Activated naive CD4-positive, alpha-beta T cell treated with anti-CD3 and anti-CD28 coated beads for 36 hours (primary cell): ENCODE measurements around the gene GLIS2. TPM values are rescaled to one million over a fixed set of nuclear protein-coding genes. Genes with fewer than 3 reads are reported as not detected.
A peak's percentile ranks its signal among the peaks of the same experiment; 100 is the strongest.
"Not testable (repeated sequence)": the region's sequence is repeated elsewhere in the genome, so short reads cannot be mapped to it uniquely, and the experiment has no call there.

Experiments
- CTCF ChIA-PET: fragments of 350-600 bp; sonication (Branson Sonifier 250); formaldehyde crosslinking; loops from one replicate; lab custom pipeline; 2021; ENCODE audit warnings: antibody characterized with exemption; lab: Charles Lee
- DNase-seq: peaks from one replicate; pipeline ENCODE4 v3.0.0-alpha.2; 2020
- H3K27ac Mint-ChIP-seq: one replicate; pipeline ENCODE4 v1.8.0; 2021; ENCODE audit warnings: mild to moderate bottlenecking, mixed read lengths
- H3K27me3 Mint-ChIP-seq: one replicate; pipeline ENCODE4 v1.8.0; 2021; ENCODE audit warnings: low read depth, mixed read lengths
- H3K36me3 Mint-ChIP-seq: one replicate; pipeline ENCODE4 v1.8.0; 2021; ENCODE audit warnings: low read depth, mixed read lengths
- H3K4me1 Mint-ChIP-seq: one replicate; pipeline ENCODE4 v1.8.0; 2021; ENCODE audit warnings: low read depth, mixed read lengths
- H3K4me3 Mint-ChIP-seq: one replicate; pipeline ENCODE4 v1.8.0; 2021; ENCODE audit warnings: mild to moderate bottlenecking, moderate library complexity, mixed read lengths
- H3K9me3 Mint-ChIP-seq: one replicate; pipeline ENCODE4 v1.8.0; 2021; ENCODE audit warnings: mixed read lengths
- intact Hi-C: fragments of 100-400 bp; cut with micrococcal nuclease; formaldehyde crosslinking; loops from one replicate; pipeline ENCODE4 v1.15.1; 2023
- total RNA-seq, 2 experiments: library from RNA; stranded (reverse); gene quantifications; one replicate each; pipeline ENCODE4 v1.2.3, GENCODE V29; 2021

The GLIS2 gene
- total RNA-seq, 2 experiments from 2014 or later: 0.12 to 0.24 TPM

DNA sequence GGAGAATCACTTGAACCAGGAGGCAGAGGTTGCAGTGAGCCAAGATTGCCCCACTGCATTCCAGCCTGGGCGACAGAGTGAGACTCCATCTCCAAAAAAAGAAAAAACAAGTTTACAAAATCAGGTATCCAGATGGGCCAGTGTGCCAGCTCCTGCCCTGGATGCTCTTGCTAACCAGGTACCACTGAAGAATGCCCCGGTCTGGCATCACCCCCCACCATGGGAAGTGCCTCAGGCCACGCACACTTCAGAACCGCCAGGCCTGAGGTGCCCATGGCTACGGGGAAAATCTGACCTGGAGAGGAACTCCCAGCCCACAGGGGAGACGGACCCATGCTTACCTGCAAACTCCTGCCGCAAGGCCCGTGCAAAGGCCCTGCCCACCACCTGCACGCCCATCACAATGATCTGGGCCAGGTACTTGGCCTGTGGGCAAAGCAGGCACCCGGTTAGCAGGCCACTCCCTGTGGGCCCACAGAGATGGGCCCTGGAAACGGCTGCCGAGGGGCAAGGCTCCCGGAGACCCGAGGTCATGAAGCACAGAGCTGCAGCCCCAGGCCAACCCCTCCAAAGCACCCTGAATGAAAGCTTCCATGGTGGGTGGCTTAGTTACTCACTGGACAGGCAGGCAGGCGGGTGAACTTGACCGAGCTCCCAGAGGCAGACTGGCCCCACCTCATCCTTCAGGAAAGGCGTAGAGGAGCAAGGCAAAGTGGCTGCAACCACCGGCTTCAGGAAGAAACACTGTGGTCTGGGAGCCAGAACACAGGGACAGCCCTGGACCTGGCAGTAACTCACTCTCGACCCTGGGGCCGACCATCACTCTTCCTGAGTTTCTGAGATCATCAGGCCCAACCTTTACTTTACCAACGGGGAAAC lies 27.2 kb downstream of the GLIS2 start:
- Mint-ChIP-seq H3K27ac (no peak overlapping the region), H3K4me3 (no peak overlapping the region), H3K4me1 (peaks cover 22% of the 10 kb centered on the region), H3K9me3 (no peaks in the 10 kb centered on the region), H3K36me3 (peaks cover 4% of the 10 kb centered on the region), H3K27me3 (no peaks in the 10 kb centered on the region)
- no peak for DNase-seq
- CTCF ChIA-PET: interaction anchor here (0.9 to 1.3 kb wide), 2 partner anchors 59 to 60 kb away, joined by 3 to 5 read pairs; no protein-coding TSS in a partner anchor
- intact Hi-C loops: no loop called here

- H3K27ac Mint-ChIP-seq, H3K27me3 Mint-ChIP-seq, H3K4me3 Mint-ChIP-seq, H3K36me3 Mint-ChIP-seq, DNase-seq, H3K9me3 Mint-ChIP-seq, intact Hi-C loops: not testable (repeated sequence)
- CTCF ChIA-PET: interaction anchor here (1.3 kb wide), 1 partner anchor 58 kb away, joined by 5 read pairs; no protein-coding TSS in a partner anchor
- peaks cover 28% of the 10 kb centered on the region for H3K4me1 Mint-ChIP-seq
Measured at GRCh38 chr16:4344300-4344982, 28.6 kb downstream of the GLIS2 start.

GRCh38 chr16:4344983-4345835 lies 29.3 kb downstream of the GLIS2 start:
- H3K4me1 Mint-ChIP-seq: peaks cover 35% of the 10 kb centered on the region
- DNase-seq: no peak

GRCh38 chr16:4345836-4346781 lies 30.2 kb downstream of the GLIS2 start:
- Mint-ChIP-seq H3K27me3 (no peaks in the 10 kb centered on the region), H3K36me3 (peaks cover 8% of the 10 kb centered on the region), H3K4me3 (no peak overlapping the region), H3K27ac (no peak overlapping the region), H3K9me3 (no peaks in the 10 kb centered on the region), H3K4me1 (peaks cover 38% of the 10 kb centered on the region)
- no peak for DNase-seq
- CTCF ChIA-PET: interaction anchor here (0.8 to 1.7 kb wide), 4 partner anchors 11 to 38 kb away, joined by 3 to 5 read pairs (median 4); no protein-coding TSS in a partner anchor
- intact Hi-C loops: no loop called here

More at GRCh38 chr16:4344983-4345835, 29.3 kb downstream of the GLIS2 start:
- Mint-ChIP-seq H3K36me3 (peaks cover 5% of the 10 kb centered on the region), H3K9me3 (no peaks in the 10 kb centered on the region), H3K27me3 (no peaks in the 10 kb centered on the region), H3K27ac (no peak overlapping the region), H3K4me3 (no peak overlapping the region)
- intact Hi-C loops: no loop called here
- CTCF ChIA-PET: interaction anchor here (1.4 to 1.7 kb wide), 2 partner anchors 13 to 17 kb away, joined by 5 read pairs; no protein-coding TSS in a partner anchor

GRCh38 chr16:4347010-4347409 lies 31.1 kb downstream of the GLIS2 start:
- no peaks in the 10 kb centered on the region for H3K27me3 Mint-ChIP-seq
- H3K27ac Mint-ChIP-seq: no peak overlapping the region
- CTCF ChIA-PET: interaction anchor here (1.1 to 1.5 kb wide), 2 partner anchors 39 to 56 kb away, joined by 3 to 5 read pairs; no protein-coding TSS in a partner anchor
- no peak overlapping the region for H3K4me3 Mint-ChIP-seq
- peaks cover 8% of the 10 kb centered on the region for H3K36me3 Mint-ChIP-seq
- intact Hi-C loops: no loop called here
- H3K4me1 Mint-ChIP-seq: peaks cover 45% of the 10 kb centered on the region
- no peaks in the 10 kb centered on the region for H3K9me3 Mint-ChIP-seq
- DNase-seq: no peak

DNA sequence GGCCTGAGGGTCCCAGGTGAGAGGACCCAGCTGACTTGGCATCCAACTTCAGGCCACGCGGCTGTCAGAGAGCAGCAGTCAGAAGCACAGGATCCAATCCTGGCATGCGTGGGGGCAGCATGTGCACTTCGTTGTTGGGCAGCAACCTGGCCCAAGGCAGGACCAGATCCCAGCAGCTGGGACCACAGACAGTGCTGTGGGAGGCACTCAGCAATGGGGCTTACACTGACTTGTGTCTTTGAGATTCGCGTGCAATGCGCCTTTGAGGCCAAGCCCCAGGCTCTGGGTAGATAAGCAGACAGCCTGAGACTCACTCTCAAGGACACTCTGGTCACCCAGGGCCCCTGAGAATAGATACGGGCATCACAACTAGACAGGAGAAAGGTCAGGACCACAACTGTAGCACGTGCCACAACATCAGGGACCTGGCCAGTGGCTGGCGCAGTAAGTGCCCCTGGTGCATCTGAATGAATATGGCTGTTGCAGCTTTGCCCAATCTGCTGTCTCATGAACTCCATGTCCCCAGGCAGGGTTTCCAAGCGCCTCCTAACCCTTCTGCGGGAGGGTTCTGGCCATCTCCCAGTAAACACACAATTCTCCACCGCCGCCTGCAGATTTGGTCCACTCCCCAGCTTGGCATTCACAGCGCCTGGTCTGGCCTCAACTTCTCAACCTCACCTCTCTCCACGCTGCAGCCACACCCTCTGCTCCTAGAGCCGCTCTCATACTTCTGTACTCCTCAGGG lies 32.1 kb downstream of the GLIS2 start:
- CTCF ChIA-PET: interaction anchor here (1.5 kb wide), 1 partner anchor 55 kb away, joined by 5 read pairs; no protein-coding TSS in a partner anchor
- Mint-ChIP-seq H3K27ac (peak overlapping the region; percentile 15), H3K36me3 (peaks cover 8% of the 10 kb centered on the region), H3K9me3 (no peaks in the 10 kb centered on the region), H3K4me3 (no peak overlapping the region), H3K4me1 (peaks cover 45% of the 10 kb centered on the region), H3K27me3 (no peaks in the 10 kb centered on the region)
- intact Hi-C loops: no loop called here
- no peak for DNase-seq

GRCh38 chr16:4349332-4349731 lies 33.5 kb downstream of the GLIS2 start:
- CTCF ChIA-PET: interaction anchor here (0.6 to 2.6 kb wide), 8 partner anchors 10 to 129 kb away, joined by 3 to 7 read pairs (median 4); no protein-coding TSS in a partner anchor
- no peak for DNase-seq
- Mint-ChIP-seq H3K4me3 (peak overlapping the region; percentile 45), H3K27ac (no peak overlapping the region), H3K36me3 (peaks cover 11% of the 10 kb centered on the region), H3K27me3 (no peaks in the 10 kb centered on the region), H3K4me1 (peaks cover 40% of the 10 kb centered on the region), H3K9me3 (no peaks in the 10 kb centered on the region)
- intact Hi-C loops: no loop called here

- intact Hi-C loops: loop anchor here (2.0 to 10.0 kb wide), 5 partner anchors 20 to 607 kb away; partner anchors contain the start of genes CDIP1, HMOX2, SEC14L5 and UBALD1
- Mint-ChIP-seq H3K36me3 (peaks cover 9% of the 10 kb centered on the region), H3K27ac (peak overlapping the region; percentile 84), H3K9me3 (no peaks in the 10 kb centered on the region), H3K27me3 (no peaks in the 10 kb centered on the region), H3K4me1 (peaks cover 40% of the 10 kb centered on the region), H3K4me3 (peak overlapping the region; percentile 98)
- CTCF ChIA-PET: interaction anchor here (0.9 to 2.6 kb wide), 5 partner anchors 9 to 96 kb away, joined by 3 to 7 read pairs (median 4); no protein-coding TSS in a partner anchor
- DNase-seq: no peak
Measured at GRCh38 chr16:4350365-4350786, 34.5 kb downstream of the GLIS2 start.

DNA sequence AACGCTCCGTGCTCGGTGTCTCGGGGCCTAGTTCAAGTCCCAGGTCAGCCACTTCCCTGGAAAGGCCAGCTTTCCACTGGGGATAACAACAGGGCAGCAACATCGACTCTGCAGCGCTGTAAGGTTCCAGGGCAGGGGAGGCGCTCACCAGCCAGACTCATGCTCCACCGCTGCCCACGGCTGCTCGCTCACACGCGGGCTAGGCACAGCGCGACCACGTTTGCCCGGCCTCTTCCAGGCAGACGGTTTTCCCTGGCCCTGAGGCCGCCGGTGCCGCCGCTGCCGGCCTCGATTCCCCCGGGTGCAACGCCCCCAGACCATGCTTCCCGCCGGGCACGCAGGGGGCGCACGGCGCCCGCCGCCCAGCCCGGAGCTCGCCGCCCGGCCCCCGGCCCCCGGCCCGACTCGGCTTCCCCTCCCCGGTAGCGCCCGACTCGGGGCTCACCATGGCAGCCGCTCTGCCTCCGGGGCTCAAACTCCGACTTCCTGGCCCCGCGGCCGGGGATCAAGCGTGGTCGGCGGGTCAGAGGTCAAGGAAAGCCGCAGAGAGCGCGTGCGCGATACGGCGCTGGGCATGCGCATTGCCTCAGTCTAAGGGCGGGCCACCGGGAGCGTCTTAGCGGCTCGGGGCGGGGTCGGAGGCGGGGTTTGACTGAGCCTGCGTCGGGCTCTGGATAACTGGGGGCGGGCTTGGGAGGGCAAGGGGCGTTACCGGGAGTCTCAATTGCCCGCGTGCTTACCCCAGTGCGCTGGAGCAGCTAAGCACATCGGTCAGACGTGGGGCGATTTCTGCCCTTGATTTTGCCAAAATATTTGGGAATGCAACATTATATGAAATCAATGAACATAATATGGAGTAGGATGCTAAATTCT lies 35.2 kb downstream of the GLIS2 start, which contains the start of gene PAM16:
Gene PAM16 (minus strand): TSS at position 535 of the 873 bp plus-strand sequence. CDS start 87 bp downstream, at position 448.
- peaks cover 40% of the 10 kb centered on the region for H3K4me1 Mint-ChIP-seq
- DNase-seq: peak; percentile 98
- H3K9me3 Mint-ChIP-seq: no peaks in the 10 kb centered on the region
- CTCF ChIA-PET: interaction anchor here (0.9 to 2.6 kb wide), 4 partner anchors 8 to 97 kb away, joined by 3 to 7 read pairs (median 5); no protein-coding TSS in a partner anchor
- peak within 1 kb of the TSS; percentile 98 for H3K4me3 Mint-ChIP-seq
- H3K27ac Mint-ChIP-seq: peak within 1 kb of the TSS; percentile 84
- no peaks in the 10 kb centered on the region for H3K27me3 Mint-ChIP-seq
- peaks cover 9% of the 10 kb centered on the region for H3K36me3 Mint-ChIP-seq
- intact Hi-C loops: loop anchor here (1.0 to 10.0 kb wide), 8 partner anchors 20 to 606 kb away; partner anchors contain the start of genes CDIP1, DNAJA3, HMOX2 and SEC14L5
